Measurements from ENCODE around the gene TMEM250.

GRCh38 chr9:136091582-136092352 lies 26.9 kb downstream of the TMEM250 start:
- TF ChIP-seq POLR2AphosphoS5 (IDR thresholded peaks at IDR 0.05; ENCODE audit: low read depth, low read length) (no peak; the same call in 1 of the 2 replicates), CTCF (IDR thresholded peaks at IDR 0.05) (no peak)

All from Panc1 (cell line).